GM12874 (cell line): ENCODE results near the gene ADAR.

Experiments
- CTCF ChIP-seq: IDR thresholded peaks from 2 replicates; pipeline ENCODE4 v1.5.1; 2011; ENCODE audit warnings: low read depth, mild to moderate bottlenecking, control low read depth, low read length, moderate library complexity; ENCODE audit not compliant: insufficient read depth

ADAR gene

GRCh38 chr1:154622503-154623039, 14.6 kb upstream of the ADAR start:
- no peak for TF ChIP-seq CTCF

GRCh38 chr1:154621875-154622274, 13.9 kb upstream of the ADAR start:
- no peak for TF ChIP-seq CTCF

GRCh38 chr1:154620751-154621150, 12.8 kb upstream of the ADAR start:
- TF ChIP-seq CTCF: no peak

GRCh38 chr1:154619181-154619948, 11.4 kb upstream of the ADAR start:
- TF ChIP-seq CTCF: no peak

GRCh38 chr1:154616659-154617345, 8.8 kb upstream of the ADAR start:
- TF ChIP-seq CTCF: no peak

- TF ChIP-seq CTCF: no peak
These were observed 7.4 kb upstream of the ADAR start for GRCh38 chr1:154615411-154615810.

GRCh38 chr1:154614901-154615300, 6.9 kb upstream of the ADAR start:
- no peak for TF ChIP-seq CTCF
